Measurements from ENCODE around the gene SYT7. TPM values are rescaled to one million over a fixed set of nuclear protein-coding genes. Genes with fewer than 3 reads are reported as not detected.

The SYT7 gene
- total and polyA plus RNA-seq, 2 donors (not counting 1 experiment from before 2014, with no cell fraction given), result not detected

Small RNAs within 50 kb of the gene (small RNA-seq; reads per million reads assigned to genes)
- gene MIR4488 (ENCODE audit: insufficient read length, low read depth, low replicate concordance), result not detected

Other genes with a start within 250 kb of the SYT7 start
- 155 and 167 TPM in 2 replicates for gene DDB1, start 248.0 kb downstream of the SYT7 start, total RNA-seq
- gene DDB1, start 248.0 kb downstream of the SYT7 start, polyA plus RNA-seq, result 52.4 and 56.2 TPM in 2 replicates
- 68.2 and 86.3 TPM in 2 replicates for gene TKFC, start 247.8 kb downstream of the SYT7 start, total RNA-seq
- gene TKFC, start 247.8 kb downstream of the SYT7 start, polyA plus RNA-seq, result 72.2 and 82.3 TPM in 2 replicates
- 248 and 259 TPM in 2 replicates for gene CYB561A3, start 219.2 kb downstream of the SYT7 start, total RNA-seq
- gene CYB561A3, start 219.2 kb downstream of the SYT7 start, polyA plus RNA-seq, result 488 and 756 TPM in 2 replicates
- 84.3 and 85.3 TPM in 2 replicates for gene TMEM138, start 218.7 kb downstream of the SYT7 start, total RNA-seq
- 57.9 and 66.6 TPM in 2 replicates for gene TMEM138, start 218.7 kb downstream of the SYT7 start, polyA plus RNA-seq
- 20.3 and 20.4 TPM in 2 replicates for gene TMEM216, start 188.5 kb downstream of the SYT7 start, total RNA-seq
- 23.3 and 28.0 TPM in 2 replicates for gene TMEM216, start 188.5 kb downstream of the SYT7 start, polyA plus RNA-seq
- 165 and 167 TPM in 2 replicates for gene CPSF7, start 151.1 kb downstream of the SYT7 start, total RNA-seq
- gene CPSF7, start 151.1 kb downstream of the SYT7 start, polyA plus RNA-seq, result 59.7 and 74.7 TPM in 2 replicates
- gene SDHAF2, start 151.0 kb downstream of the SYT7 start, total RNA-seq, result 48.9 and 54.0 TPM in 2 replicates
- 34.2 and 60.8 TPM in 2 replicates for gene SDHAF2, start 151.0 kb downstream of the SYT7 start, polyA plus RNA-seq
- not detected in 2 replicates for gene LRRC10B, start 72.3 kb downstream of the SYT7 start, total RNA-seq
- gene LRRC10B, start 72.3 kb downstream of the SYT7 start, polyA plus RNA-seq, result 0.12 and 0.15 TPM in 2 replicates
- 0.07 TPM in 1 of 2 replicates, not detected in the other for gene DAGLA, start 99.3 kb upstream of the SYT7 start, total RNA-seq
- gene DAGLA, start 99.3 kb upstream of the SYT7 start, polyA plus RNA-seq, result 0.04 and 0.06 TPM in 2 replicates
- gene MYRF, start 171.6 kb upstream of the SYT7 start, total RNA-seq, result 0.27 and 0.34 TPM in 2 replicates
- 0.19 and 0.27 TPM in 2 replicates for gene MYRF, start 171.6 kb upstream of the SYT7 start, polyA plus RNA-seq
- 64.6 and 65.8 TPM in 2 replicates for gene TMEM258, start 211.5 kb upstream of the SYT7 start, total RNA-seq
- gene TMEM258, start 211.5 kb upstream of the SYT7 start, polyA plus RNA-seq, result 86.2 and 130 TPM in 2 replicates
- 9.2 and 9.8 TPM in 2 replicates for gene FEN1, start 211.8 kb upstream of the SYT7 start, total RNA-seq
- 3.4 and 6.0 TPM in 2 replicates for gene FEN1, start 211.8 kb upstream of the SYT7 start, polyA plus RNA-seq
- 14.8 and 15.6 TPM in 2 replicates for gene FADS1, start 235.9 kb upstream of the SYT7 start, total RNA-seq
- 0.39 and 1.8 TPM in 2 replicates for gene FADS1, start 235.9 kb upstream of the SYT7 start, polyA plus RNA-seq
- 5.9 and 7.0 TPM in 2 replicates for gene FADS2, start 247.2 kb upstream of the SYT7 start, total RNA-seq
- 1.5 and 3.4 TPM in 2 replicates for gene FADS2, start 247.2 kb upstream of the SYT7 start, polyA plus RNA-seq